ENCODE measurements around the gene HNRNPL.

DNA sequence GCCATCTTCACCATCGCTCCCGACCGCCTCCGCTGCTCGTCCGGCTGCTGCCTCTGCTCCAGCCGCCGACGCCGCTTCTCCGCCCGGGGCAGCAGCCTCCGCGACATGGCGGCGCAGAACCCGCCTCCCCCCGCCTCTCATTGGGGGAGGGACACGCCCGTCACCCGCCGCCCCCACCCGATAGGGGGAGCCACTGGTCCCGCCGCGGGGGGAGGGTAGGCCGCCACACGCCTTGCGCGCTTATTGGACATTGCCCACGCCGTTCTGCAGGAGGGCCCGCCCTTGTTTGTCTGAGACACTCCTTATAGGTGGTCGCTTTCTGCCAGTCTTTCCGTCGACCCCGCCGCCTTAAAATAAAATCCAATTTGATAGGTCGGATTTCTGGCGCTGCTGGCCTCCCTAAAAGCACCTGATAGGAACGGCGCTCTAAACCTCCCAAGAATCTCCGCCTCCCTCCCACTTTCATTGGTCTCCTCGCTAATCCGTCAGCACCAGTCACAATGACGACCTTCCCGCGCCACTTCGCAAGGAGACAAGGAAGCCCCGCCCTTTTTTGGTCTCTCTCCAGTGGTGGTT, at the start of gene HNRNPL:
- TF ChIP-seq CTCF (IDR thresholded peaks at IDR 0.05; ENCODE audit: low read length) (peak; percentile 40), EZH2phosphoT487 (IDR thresholded peaks at IDR 0.05; ENCODE audit: low read length) (no peak), EZH2 (optimal IDR thresholded peaks at IDR 0.05; ENCODE audit: low read depth, low read length) (no peak)
